NCI-H2029 treated with DMSO at 0.1 percent for 48 hours (cell line): ENCODE results near the gene SDK1.

Experiments
- DNase-seq: peaks from one replicate; lab custom pipeline; 2025; lab: John Stamatoyannopoulos, UW

SDK1 gene

DNA sequence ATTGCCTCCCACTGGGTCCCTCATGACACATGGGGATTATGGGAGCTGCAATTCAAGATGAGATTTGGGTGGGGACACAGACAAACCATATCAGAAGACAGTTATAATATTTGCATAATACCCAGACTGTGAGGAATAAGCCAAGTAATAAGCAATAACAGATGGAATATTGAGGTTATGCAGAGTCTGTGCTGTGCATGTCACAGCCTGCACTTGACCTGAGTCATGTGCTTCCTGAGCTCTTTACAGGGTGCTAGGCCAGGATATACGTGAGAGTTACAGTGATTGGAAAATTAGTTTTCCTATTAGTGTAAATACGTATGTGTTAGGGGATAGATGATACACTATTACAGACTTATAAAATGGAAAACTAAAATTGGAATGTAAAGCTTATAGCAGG is 288.7 kb downstream of the SDK1 start:
- DNase-seq = no peak

DNA sequence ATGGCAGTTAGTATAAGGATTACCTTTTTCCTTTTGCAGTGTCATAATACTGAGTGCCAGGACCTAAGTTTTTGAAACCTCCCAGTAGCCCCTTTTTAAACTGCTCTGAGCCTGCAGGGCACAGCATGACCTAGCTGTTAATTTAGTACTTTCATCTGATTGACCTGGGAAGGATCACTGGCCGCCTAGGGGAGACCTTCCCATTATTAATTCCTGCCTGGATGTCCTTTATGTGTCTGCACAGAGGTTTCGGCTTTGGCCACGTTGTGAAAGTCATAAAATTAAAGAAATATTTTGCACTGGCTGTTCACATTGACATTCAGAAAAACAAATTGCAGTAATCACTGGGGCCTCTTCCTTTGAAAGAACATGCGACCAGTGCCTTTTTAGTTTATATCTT is 290.2 kb downstream of the SDK1 start:
- DNase-seq = no peak

DNA sequence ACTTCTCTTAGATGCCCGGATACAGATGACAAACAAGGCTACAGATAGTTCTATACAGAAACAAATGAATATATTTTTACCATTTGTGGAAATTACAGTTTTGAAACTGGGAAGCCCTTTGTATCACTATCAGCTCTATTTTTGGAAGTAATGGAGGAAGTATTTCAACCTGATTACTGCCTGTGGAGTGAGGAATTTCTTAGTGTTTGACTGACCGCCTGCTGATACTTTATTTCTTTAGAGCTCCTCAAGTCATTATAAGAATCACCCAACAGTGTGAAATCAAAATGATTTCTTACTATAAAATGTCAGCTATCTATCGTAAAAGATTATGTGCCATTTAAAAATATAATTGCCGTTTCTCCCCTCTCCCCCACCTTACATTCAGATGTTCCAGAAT is 290.9 kb downstream of the SDK1 start:
- DNase-seq = no peak

DNA sequence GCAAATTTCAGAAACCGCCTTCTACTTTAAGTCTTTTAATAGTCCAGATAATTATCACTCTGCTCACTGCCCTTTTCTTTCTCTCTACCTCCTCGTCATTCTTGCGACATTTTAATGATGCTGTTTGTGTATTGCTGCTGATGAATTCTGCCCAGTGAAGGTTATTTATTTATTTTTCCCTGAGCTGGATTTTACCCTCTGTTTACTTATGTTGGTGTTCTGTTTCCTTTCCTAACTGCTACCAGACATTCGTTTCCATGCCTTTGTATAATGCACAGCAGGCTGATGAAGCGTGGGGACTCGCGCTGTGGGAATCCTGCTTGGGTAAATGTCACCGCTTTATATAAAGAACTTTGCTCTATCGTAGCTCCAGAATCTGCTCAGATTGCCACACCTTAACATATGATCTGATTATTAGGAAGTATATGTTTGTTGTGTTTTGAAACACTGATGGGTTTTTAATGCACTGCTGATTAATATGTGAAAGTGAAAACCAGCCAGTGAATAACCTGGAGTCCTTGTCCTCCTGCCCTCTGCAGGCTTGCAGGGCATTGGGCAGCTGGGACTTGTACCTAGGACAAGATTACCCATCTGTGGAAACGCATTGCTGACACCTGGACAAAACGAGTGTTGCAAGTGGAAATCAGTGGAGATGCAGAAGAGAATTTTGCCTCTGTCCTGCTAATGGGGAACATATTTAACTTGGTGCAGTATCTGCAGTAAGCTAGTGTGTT is 291.5 kb downstream of the SDK1 start:
- DNase-seq = no peak

DNA sequence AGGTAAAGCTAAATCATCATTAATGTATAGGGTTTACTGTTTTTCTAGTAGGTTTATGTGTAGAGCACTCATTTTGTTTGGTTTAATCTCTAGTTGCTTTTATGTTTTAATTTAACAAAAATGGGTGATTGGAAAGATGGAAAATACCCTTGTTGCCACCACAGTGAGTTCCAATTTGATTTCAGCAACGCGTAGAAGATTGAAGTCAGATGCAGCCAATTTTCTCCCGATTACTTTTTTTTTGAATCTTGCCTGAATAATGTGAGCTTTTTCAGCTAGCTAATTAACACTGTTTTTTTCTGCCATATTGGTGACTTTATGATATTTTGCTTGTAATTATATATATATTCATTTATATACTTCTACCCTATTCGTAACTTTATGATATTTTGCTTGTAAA is 293.8 kb downstream of the SDK1 start:
- DNase-seq = no peak

DNA sequence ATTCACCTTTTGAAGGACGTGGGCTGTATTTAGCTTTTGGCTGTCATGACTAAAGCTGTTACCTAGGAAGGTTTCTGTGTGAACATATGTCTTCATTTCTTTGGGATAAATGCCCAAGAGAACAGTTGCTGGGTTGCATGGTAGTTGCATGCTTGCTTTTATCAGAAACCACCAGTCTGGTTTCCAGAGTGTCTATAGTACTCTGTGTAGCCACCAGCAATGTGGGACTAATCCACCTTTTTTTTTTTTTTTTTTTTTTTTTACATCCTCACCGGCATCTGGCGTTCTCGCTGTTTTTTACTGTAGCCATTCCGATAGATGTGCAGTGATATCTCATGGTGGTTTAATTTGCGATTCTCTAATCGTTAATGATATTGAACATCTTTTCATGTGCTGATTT is 297.8 kb downstream of the SDK1 start:
- DNase-seq = no peak

DNA sequence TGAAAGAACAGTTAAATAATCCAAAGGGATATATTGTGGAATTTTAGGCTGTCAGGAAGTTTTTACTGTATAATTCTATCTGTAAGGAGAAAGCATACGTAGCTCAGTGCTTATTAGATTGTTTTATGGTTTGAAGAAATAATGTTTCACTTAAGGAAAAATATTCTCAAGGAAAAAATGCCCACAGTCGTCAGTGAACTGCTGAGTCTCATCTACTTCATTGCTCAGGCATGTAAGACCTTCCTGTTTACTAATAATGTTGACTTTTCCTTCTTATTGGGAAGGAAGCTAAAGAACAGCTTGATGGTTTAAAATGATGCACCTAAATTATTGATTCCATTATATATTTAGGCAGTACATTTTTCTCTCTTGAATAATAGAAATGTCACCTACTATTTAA is 304.2 kb downstream of the SDK1 start:
- DNase-seq = no peak

DNA sequence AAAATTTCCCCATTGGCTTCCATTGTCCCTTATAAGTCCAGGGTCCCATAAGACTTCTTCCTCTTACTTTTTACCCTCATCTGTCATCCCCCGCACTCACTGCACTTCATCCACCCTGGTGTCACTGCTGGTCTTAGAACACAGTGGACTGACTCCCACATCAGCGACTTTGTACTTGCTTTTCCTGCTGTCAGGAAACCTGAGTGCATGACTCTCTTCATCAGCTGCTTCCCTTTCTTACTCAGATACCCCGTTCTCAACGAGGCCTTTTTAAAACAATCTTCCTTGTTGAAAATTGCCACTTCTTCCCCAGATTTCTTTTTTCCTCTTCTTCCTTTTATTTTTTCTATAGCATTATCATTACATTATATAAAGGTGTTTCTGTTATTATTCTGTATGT is 305.4 kb downstream of the SDK1 start:
- DNase-seq = no peak

DNA sequence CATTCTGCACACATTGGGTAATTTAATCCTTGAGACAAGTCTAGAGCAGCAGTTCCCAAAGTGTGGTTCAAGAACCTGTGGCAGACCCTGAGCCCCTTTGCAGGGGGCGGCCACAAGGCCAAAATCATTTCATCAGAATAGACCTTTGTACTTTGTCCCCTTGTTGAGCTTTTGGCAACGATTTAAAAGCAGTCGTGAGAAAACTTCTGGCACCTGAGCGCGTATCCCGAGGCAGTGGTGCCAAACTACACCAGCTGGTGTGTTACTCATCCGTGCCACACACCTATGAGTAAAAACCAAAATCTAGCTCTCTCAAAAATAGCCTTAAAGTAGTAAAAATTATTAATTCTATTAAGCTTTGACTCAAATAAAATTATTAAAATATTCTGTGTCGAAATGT is 306.8 kb downstream of the SDK1 start:
- DNase-seq = no peak

DNA sequence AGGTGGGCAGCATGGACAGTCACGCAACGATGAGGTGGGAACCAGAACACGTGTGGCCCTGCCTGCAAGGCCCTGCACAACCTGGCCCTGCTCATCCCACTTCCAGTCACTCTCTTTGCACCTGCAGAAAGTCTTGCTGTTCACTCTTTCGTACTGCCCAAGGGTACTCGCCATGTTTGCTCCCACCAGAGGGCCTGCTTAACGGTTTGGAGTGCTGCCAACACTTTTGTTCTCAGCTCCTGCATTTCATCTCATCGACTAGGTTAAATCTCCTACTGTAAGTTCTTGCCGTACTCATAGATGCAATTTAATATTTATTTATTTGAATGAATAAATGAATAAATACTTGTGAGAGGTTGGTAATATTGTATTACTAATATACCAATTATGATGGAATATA is 315.3 kb downstream of the SDK1 start:
- DNase-seq = peak; percentile 82

DNA sequence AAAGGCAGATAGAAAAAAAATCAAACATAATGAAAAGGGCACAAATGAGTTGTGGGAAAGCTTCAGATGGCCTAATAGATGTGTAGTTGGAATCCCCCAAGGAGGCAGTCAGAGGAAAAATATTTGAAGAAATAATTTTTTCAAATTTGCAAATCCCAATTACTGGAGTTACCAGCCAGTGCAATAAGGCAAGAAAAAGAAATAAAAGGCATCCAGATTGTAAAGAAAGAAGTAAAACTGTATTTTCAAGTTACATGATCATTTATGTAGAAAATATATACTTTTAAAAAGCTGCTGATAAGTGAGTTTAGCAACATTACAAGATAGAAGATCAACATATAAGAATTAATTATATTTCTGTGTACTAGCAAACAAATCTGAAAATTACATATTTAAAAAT is 329.0 kb downstream of the SDK1 start:
- no peak for DNase-seq

DNA sequence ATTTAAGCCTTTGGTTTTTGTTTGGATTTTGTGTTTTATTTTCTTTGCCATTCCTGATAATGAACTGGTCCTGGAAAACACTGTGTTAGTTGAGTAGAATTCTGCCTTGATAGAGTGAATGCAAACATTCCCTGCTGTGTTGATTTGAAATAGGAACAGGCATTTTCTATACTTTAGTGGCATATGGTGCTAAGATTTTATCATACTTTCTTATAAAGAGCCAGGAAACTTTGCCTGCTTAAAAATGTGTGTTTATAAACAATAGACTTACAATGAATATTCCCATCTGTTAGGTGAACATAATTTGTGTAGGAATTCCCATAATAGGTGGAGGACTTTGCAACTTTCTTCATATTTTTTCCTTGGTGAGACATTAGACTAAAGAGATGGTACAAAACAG is 333.3 kb downstream of the SDK1 start:
- no peak for DNase-seq

DNA sequence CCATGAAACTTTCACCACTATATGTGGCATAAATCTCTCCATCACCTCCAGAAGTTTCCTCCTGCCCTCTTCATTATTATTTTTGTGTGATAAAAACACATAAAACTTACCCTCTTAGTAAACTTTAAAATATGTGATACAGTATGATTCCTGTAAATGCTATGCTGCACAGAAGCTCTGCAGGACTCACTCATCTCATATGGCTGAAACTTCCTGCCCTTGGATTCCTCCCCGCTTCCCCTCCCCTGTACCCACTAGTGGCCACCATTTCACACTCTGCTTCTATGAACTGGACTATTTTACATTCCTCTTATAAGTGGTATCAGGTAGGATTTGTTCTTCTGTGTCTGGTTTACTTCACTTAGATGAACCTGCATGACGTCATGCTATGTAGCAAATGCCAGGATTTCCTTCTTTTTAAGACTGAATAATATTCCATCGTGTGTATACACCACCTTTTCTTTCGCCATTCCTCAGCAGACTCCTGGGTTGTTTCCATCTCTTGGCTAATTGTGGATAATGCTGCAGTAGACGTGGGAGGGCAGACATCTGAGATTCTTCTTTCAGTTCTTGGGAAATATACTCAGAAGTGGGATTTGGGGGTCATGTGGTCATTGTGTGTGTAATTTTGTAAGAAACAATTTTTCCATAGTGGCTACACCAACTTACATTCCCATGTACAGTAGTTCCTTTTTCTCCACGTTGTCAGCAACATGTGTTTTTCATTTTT is 335.2 kb downstream of the SDK1 start:
- DNase-seq = no peak

DNA sequence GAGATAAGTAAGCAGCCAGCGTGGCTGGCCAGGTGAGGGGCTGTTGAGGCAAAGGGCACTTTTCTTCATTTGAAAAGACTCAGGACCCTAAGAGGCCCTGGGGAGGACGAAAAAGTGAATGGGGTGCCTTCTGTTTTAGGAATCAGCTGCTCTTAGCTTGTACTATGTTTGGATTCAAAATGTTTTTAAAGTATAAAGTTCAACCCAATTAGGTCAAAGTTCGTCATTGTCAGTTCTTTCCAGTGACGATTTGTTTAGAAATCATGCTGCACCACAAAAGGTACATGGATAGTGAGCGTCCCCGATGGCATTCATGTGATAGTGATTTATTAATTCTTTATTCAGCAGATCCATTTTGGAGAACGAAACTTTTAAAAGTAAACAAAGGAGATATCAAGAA is 338.2 kb downstream of the SDK1 start:
- DNase-seq = no peak

DNA sequence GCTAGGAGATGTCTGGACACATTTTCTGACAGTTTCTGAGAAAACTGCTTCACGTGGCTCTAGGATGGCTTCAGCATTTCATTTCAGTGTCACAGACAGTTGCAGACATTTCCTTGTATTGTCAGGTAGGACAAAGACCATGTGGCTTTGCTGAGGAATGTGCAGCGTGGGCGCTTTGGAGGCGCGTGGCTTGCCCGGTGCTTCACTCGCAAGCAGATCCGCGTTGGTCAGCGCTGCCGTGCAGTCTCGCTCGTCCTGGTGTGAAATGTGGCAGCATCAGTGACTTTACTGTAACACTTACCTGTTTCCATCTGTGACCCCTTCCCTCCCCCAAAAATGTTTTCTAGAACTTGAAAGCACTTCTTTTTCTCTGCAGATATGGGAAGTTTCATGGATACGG is 340.5 kb downstream of the SDK1 start:
- no peak for DNase-seq

DNA sequence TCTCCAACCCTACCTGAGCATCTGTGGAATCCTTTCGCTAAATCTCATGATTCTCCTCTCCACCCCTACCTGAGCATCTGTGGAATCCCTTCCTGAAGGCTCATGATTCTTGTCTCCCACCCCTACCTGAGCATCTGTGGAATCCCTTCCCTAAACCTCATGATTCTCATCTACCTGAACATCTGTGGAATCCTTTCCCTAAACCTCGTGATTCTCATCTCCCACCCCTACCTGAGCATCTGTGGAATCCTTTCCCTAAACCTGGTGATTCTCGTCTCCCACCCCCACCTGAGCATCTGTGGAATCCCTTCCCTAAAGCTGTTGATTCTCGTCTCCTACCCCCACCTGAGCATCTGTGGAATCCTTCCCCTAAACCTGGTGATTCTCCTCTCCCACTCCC is 342.0 kb downstream of the SDK1 start:
- no peak for DNase-seq

DNA sequence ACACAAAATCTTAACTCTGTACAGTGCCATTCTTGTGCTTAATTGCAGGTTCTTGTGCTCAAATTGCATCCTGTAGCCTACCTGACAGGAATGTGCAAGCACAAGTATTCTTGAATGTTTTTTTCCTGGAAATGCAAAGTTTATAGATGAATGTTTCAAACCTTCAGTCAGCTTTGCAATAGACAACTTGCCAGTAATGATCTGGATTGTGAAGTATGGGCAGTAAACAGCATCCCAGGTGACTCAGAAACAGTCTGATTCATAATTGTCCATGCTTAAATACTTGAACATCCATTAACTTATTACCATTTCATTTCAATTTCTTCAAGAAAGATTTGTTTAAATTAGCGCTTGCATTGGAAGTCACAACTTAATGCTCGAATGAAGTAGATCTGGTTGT is 347.2 kb downstream of the SDK1 start:
- DNase-seq = no peak

DNA sequence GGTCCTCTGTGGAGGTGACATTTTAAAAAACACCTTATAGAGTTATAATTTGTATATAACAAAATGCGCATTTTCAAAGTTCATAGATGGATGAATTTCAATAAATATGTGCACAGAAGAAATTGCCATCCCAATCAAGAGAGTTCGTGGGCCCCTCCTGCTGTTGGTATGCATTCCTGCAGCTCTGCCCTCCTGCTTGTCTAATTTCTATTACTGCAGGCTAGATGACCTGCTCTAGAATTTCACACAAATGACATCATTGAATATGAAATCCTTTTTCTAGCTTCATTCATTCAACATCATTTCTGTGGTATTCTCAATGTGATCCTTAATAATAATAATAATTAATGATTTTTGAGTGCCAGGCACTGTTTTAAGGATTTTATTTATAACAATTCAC is 348.2 kb downstream of the SDK1 start:
- DNase-seq = no peak

DNA sequence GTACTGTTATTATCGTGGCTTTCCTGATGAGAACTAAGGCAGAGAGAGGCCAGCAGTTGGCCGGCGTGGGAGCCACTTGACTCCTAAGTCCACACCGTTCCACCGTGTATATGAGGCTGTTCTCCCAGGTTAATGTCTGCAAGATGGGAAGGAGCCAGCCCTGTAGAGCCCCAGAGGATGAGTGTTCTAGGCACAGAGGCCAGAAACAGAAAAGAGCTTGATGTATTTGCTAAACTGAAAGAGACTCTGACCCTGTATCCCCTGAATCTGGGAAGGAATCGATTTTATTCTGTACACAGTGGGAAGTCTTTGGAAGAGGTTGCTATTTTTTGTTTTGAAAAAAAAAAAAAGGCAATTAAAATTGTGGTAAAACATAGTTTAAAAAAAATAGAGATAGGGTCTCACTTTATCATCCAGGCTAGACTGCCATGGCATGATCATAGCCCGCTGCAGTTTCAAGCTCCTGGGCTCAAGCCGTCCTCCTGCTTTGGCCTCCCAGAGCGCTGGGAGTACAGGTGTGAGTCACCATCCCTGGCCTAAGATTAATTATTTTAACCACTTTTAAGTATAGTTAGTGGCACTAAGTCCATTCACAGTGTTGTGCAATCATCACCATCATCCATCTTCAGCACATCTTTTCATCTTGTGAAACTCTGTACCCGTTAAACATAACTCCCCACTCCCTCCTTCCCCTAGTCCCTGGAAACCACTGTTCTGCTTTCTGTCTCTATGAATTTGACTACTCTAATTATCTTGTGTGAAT is 348.8 kb downstream of the SDK1 start:
- DNase-seq = no peak

DNA sequence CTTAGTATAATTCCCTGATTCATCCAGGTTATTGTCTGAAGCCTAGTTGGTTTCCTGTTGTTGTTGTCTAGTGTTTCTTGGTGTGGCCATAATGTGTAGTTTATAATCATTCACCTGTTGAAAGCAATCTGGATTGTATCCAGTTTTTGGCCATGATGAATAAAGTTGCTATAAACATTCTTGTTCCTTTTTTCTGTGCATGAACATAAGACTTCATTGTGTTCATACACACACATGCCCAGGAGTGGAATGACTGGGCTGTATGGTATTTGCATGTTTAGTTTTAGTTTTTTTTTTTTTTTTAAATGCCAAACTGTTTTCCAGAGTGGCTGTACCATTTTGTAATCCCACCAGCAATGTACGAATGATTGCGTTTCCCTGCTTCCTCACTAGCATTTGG is 349.8 kb downstream of the SDK1 start:
- no peak for DNase-seq

DNA sequence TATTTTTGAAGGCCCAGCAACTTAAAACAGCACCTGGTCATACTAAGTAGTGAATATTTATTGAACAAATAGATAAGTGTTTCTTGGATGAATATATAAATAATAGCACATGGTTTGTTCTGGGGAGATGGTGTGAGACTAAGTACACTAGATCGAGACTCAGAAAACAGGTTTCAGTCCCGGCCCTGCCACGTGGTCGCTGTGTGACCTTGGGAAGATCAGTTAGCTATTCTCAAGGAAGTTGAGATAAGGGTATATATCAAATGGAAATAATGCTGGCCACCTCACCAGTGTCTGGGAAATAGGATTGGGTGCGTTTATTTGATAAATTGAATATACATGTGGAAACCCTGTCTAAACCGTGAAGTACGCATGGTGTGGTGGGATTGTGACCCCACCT is 354.6 kb downstream of the SDK1 start:
- no peak for DNase-seq

DNA sequence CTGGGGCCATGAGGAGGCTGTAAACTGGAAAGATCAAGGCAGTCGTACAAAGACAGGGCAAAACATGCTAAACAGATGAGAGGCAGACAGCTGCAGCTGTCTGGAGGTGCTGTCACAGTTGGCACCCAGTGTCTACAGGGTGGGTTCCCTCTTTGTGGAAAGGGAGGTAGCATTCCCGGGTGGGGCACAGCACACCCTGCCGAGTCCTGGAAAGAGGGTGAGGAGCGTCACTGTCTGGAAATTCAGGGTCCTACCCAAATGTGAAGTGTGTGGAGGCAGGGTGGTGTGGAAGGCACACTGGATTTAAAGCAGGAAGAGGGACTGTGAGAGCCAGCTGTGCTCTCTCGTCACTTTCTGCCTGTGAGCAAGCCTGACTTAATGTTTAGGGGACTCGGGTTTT is 356.2 kb downstream of the SDK1 start:
- DNase-seq = no peak

DNA sequence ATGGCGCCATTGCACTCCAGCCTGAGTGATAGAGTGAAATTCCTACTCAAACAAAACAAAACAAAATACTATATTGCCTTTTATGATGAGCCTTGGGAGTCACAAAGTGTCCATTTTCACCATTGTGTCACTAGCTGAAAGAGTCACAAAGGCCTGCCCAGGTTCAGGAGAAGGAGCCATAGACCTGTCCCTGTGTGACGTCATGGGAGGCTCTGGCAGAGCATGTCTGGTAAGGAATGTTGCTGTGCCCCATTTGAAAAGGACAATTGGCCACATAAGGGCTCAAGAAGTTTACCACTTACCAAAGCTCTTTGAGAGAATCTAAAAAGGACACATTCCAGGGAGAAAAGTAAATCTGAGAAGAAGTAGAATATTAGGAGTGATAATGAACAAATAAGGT is 367.7 kb downstream of the SDK1 start:
- no peak for DNase-seq
